ENCODE measurements around the gene SACM1L.

DNA sequence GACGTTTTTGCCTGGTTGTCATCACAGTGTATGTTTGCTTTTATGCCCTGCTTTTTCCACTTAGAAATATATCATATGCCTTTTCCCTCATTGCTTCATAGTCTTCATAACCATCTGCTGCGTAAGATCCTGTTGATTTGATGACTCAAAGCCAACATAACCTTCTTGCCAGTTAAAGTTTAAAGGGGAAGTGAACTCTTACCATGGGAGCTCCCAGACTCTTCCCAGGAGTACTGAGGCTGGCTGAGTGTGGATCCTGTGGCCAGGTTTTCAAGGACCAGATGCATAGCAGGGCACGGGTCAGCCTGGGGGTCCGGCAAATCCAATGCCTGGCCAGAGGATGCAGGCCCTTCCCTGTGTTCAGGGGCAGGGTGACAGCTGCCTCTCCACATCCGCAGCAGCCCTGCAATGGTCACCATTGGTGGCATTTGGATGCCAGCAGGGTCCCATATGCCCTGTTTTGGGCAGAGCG is 42.0 kb upstream of the SACM1L start:
- TF ChIP-seq EZH2 (IDR thresholded peaks at IDR 0.05; ENCODE audit: borderline replicate concordance): no peak
- TF ChIP-seq, protein P1, sequence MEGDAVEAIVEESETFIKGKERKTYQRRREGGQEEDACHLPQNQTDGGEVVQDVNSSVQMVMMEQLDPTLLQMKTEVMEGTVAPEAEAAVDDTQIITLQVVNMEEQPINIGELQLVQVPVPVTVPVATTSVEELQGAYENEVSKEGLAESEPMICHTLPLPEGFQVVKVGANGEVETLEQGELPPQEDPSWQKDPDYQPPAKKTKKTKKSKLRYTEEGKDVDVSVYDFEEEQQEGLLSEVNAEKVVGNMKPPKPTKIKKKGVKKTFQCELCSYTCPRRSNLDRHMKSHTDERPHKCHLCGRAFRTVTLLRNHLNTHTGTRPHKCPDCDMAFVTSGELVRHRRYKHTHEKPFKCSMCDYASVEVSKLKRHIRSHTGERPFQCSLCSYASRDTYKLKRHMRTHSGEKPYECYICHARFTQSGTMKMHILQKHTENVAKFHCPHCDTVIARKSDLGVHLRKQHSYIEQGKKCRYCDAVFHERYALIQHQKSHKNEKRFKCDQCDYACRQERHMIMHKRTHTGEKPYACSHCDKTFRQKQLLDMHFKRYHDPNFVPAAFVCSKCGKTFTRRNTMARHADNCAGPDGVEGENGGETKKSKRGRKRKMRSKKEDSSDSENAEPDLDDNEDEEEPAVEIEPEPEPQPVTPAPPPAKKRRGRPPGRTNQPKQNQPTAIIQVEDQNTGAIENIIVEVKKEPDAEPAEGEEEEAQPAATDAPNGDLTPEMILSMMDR (IDR thresholded peaks at IDR 0.05; ENCODE audit: poor library complexity): no peak
- TF ChIP-seq EZH2phosphoT487 (IDR thresholded peaks at IDR 0.05; ENCODE audit: low read depth, severe bottlenecking, unreplicated experiment): no peak
